NT2/D1 (cell line): ENCODE results near the gene NPEPPS.

Experiments used
- SUZ12 ChIP-seq: IDR thresholded peaks from 2 replicates; pipeline ENCODE4 v1.6.1; 2011; ENCODE audit not compliant: insufficient read length, insufficient read depth; ENCODE audit errors: extremely low read depth
- YY1 ChIP-seq: IDR thresholded peaks from 2 replicates; pipeline ENCODE4 v1.6.1; 2011; ENCODE audit not compliant: insufficient read length, insufficient read depth

GRCh38 chr17:47635734-47636133 is 104.8 kb downstream of the NPEPPS start:
- no peak for TF ChIP-seq YY1
- no peak for TF ChIP-seq SUZ12
